ENCODE measurements around the gene LEO1. TPM values are rescaled to one million over a fixed set of nuclear protein-coding genes. Genes with fewer than 3 reads are reported as not detected.

The LEO1 gene
- total and polyA plus RNA-seq, 2 of the 13 experiments (the other 11 are each of a cell fraction or from before 2014, with no cell fraction given): 17.0 to 60.3 TPM

DNA sequence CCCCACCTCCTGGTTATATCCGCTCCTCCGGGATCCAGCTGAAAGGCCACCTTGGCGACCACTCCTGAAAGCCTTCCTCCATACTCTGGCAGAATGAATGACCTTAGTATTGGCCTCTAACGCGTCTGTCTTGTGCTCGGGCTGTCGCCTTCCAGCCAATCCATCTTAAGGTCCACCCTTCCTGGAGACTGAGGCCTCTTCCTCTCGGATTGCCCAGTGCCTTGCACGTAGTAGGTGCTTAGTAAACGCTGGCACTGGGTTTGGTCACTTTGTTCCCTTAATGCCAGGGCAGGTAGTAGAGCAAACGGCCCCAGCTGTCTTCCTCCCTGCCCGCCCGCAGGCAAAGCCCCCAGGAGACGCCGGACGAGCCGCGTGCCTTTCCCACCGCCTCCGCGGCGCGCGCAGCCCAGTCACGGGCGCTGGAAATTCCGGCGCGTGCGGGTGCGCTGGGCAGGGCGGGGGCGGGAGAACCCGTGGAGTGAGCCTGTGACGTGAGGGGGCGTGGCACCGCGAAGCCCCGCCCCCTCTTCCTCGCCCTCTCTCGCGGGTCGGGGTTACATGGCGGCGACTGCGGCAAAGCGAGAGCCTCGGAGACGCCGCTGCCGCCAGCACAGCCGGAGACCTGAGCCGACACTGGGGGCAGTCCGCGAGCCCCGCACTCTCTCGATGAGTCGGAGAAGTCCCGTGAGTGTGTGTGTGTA is 47.3 kb upstream of the LEO1 start, which contains the start of gene MAPK6 (continued):
- TF ChIP-seq, protein P1, sequence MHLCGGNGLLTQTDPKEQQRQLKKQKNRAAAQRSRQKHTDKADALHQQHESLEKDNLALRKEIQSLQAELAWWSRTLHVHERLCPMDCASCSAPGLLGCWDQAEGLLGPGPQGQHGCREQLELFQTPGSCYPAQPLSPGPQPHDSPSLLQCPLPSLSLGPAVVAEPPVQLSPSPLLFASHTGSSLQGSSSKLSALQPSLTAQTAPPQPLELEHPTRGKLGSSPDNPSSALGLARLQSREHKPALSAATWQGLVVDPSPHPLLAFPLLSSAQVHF (CRISPR knock-in tag; IDR thresholded peaks at IDR 0.05): peak; percentile 96
- no peak for TF ChIP-seq NFRKB (IDR thresholded peaks at IDR 0.05)
- TF ChIP-seq, protein P2, sequence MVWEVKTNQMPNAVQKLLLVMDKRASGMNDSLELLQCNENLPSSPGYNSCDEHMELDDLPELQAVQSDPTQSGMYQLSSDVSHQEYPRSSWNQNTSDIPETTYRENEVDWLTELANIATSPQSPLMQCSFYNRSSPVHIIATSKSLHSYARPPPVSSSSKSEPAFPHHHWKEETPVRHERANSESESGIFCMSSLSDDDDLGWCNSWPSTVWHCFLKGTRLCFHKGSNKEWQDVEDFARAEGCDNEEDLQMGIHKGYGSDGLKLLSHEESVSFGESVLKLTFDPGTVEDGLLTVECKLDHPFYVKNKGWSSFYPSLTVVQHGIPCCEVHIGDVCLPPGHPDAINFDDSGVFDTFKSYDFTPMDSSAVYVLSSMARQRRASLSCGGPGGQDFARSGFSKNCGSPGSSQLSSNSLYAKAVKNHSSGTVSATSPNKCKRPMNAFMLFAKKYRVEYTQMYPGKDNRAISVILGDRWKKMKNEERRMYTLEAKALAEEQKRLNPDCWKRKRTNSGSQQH (CRISPR knock-in tag; IDR thresholded peaks at IDR 0.05; ENCODE audit: low read depth): peak; percentile 87
- TF ChIP-seq TSC22D2 (CRISPR knock-in tag; IDR thresholded peaks at IDR 0.05; ENCODE audit: borderline replicate concordance): no peak
- TF ChIP-seq ZNF772 (CRISPR knock-in tag; IDR thresholded peaks at IDR 0.05): peak; percentile 91
- TF ChIP-seq NCOA5 (CRISPR knock-in tag; IDR thresholded peaks at IDR 0.05): no peak; the same call in 1 of the 2 replicates
- TF ChIP-seq, protein P3, sequence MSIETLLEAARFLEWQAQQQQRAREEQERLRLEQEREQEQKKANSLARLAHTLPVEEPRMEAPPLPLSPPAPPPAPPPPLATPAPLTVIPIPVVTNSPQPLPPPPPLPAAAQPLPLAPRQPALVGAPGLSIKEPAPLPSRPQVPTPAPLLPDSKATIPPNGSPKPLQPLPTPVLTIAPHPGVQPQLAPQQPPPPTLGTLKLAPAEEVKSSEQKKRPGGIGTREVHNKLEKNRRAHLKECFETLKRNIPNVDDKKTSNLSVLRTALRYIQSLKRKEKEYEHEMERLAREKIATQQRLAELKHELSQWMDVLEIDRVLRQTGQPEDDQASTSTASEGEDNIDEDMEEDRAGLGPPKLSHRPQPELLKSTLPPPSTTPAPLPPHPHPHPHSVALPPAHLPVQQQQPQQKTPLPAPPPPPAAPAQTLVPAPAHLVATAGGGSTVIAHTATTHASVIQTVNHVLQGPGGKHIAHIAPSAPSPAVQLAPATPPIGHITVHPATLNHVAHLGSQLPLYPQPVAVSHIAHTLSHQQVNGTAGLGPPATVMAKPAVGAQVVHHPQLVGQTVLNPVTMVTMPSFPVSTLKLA (IDR thresholded peaks at IDR 0.05): peak; percentile 74
- TF ChIP-seq, protein P4, sequence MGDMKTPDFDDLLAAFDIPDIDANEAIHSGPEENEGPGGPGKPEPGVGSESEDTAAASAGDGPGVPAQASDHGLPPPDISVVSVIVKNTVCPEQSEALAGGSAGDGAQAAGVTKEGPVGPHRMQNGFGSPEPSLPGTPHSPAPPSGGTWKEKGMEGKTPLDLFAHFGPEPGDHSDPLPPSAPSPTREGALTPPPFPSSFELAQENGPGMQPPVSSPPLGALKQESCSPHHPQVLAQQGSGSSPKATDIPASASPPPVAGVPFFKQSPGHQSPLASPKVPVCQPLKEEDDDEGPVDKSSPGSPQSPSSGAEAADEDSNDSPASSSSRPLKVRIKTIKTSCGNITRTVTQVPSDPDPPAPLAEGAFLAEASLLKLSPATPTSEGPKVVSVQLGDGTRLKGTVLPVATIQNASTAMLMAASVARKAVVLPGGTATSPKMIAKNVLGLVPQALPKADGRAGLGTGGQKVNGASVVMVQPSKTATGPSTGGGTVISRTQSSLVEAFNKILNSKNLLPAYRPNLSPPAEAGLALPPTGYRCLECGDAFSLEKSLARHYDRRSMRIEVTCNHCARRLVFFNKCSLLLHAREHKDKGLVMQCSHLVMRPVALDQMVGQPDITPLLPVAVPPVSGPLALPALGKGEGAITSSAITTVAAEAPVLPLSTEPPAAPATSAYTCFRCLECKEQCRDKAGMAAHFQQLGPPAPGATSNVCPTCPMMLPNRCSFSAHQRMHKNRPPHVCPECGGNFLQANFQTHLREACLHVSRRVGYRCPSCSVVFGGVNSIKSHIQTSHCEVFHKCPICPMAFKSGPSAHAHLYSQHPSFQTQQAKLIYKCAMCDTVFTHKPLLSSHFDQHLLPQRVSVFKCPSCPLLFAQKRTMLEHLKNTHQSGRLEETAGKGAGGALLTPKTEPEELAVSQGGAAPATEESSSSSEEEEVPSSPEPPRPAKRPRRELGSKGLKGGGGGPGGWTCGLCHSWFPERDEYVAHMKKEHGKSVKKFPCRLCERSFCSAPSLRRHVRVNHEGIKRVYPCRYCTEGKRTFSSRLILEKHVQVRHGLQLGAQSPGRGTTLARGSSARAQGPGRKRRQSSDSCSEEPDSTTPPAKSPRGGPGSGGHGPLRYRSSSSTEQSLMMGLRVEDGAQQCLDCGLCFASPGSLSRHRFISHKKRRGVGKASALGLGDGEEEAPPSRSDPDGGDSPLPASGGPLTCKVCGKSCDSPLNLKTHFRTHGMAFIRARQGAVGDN (CRISPR knock-in tag; IDR thresholded peaks at IDR 0.05): peak; percentile 98
- TF ChIP-seq, protein P5, sequence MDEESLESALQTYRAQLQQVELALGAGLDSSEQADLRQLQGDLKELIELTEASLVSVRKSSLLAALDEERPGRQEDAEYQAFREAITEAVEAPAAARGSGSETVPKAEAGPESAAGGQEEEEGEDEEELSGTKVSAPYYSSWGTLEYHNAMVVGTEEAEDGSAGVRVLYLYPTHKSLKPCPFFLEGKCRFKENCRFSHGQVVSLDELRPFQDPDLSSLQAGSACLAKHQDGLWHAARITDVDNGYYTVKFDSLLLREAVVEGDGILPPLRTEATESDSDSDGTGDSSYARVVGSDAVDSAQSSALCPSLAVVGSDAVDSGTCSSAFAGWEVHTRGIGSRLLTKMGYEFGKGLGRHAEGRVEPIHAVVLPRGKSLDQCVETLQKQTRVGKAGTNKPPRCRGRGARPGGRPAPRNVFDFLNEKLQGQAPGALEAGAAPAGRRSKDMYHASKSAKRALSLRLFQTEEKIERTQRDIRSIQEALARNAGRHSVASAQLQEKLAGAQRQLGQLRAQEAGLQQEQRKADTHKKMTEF (CRISPR knock-in tag; IDR thresholded peaks at IDR 0.05): peak; percentile 92

Measured in HepG2 (cell line).